ENCODE measurements around the gene LMO2. TPM values are rescaled to one million over a fixed set of nuclear protein-coding genes. Genes with fewer than 3 reads are reported as not detected.
A peak's percentile ranks its signal among the peaks of the same experiment; 100 is the strongest.

LMO2 gene
- total and polyA plus RNA-seq, 5 donors, result 9.9 to 16.8 (median 10.4) TPM

- H3K27ac ChIP-seq (ENCODE audit: low read length), result no peak overlapping the region
- no peak overlapping the region for H3K4me3 ChIP-seq (ENCODE audit: low read length)
- H3K27me3 ChIP-seq (ENCODE audit: control insufficient read depth, insufficient read depth), result no peaks in the 10 kb centered on the region
- intact Hi-C loops (cut with DNase I), result no loop called here
- WGBS, result 67% methylated on average over 12 of the region's 12 CpGs
- DNase-seq (peak; percentile 27 to 65 (median 62)), ATAC-seq (peak; percentile 59 to 72)
- peaks cover 3% of the 10 kb centered on the region for H3K4me1 ChIP-seq (ENCODE audit: control insufficient read depth, insufficient read depth, low read length)
- H3K9me3 ChIP-seq (ENCODE audit: control insufficient read depth, low read length), result peaks cover 2% of the 10 kb centered on the region
Observed at GRCh38 chr11:33912405-33913361, 20.8 kb upstream of the LMO2 start.

GRCh38 chr11:33910958-33911339 lies 19.1 kb upstream of the LMO2 start:
- Histone ChIP-seq H3K27ac (ENCODE audit: low read length) (no peak overlapping the region), H3K4me3 (ENCODE audit: low read length) (no peak overlapping the region), H3K4me1 (ENCODE audit: control insufficient read depth, insufficient read depth, low read length) (peaks cover 3% of the 10 kb centered on the region), H3K27me3 (ENCODE audit: control insufficient read depth, insufficient read depth) (no peaks in the 10 kb centered on the region), H3K9me3 (ENCODE audit: control insufficient read depth, low read length) (peaks cover 2% of the 10 kb centered on the region)
- intact Hi-C loops (cut with DNase I), result no loop called here
- no peak for DNase-seq
- ATAC-seq, result no peak

- 54% methylated on average over 6 of the region's 6 CpGs for WGBS
- Histone ChIP-seq H3K27ac (ENCODE audit: low read length) (no peak overlapping the region), H3K9me3 (ENCODE audit: control insufficient read depth, low read length) (peaks cover 2% of the 10 kb centered on the region), H3K27me3 (ENCODE audit: control insufficient read depth, insufficient read depth) (no peaks in the 10 kb centered on the region), H3K4me3 (ENCODE audit: low read length) (no peak overlapping the region), H3K4me1 (ENCODE audit: control insufficient read depth, insufficient read depth, low read length) (peaks cover 3% of the 10 kb centered on the region)
- DNase-seq (no peak), ATAC-seq (no peak)
- intact Hi-C loops (cut with DNase I), result no loop called here
Observed at GRCh38 chr11:33910296-33910957, 18.6 kb upstream of the LMO2 start.

- no peaks in the 10 kb centered on the region for H3K27me3 ChIP-seq (ENCODE audit: control insufficient read depth, insufficient read depth)
- intact Hi-C loops (cut with DNase I), result no loop called here
- H3K4me1 ChIP-seq (ENCODE audit: control insufficient read depth, insufficient read depth, low read length), result peaks cover 3% of the 10 kb centered on the region
- peaks cover 2% of the 10 kb centered on the region for H3K9me3 ChIP-seq (ENCODE audit: control insufficient read depth, low read length)
- no peak overlapping the region for H3K4me3 ChIP-seq (ENCODE audit: low read length)
- ATAC-seq (no peak), DNase-seq (no peak)
- H3K27ac ChIP-seq (ENCODE audit: low read length), result no peak overlapping the region
Observed at GRCh38 chr11:33909552-33909951, 17.7 kb upstream of the LMO2 start.

- Histone ChIP-seq H3K27ac (ENCODE audit: low read length) (no peak overlapping the region), H3K4me3 (ENCODE audit: low read length) (no peak overlapping the region), H3K9me3 (ENCODE audit: control insufficient read depth, low read length) (no peaks in the 10 kb centered on the region), H3K27me3 (ENCODE audit: control insufficient read depth, insufficient read depth) (no peaks in the 10 kb centered on the region), H3K4me1 (ENCODE audit: control insufficient read depth, insufficient read depth, low read length) (peaks cover 3% of the 10 kb centered on the region)
- ATAC-seq (peak in 1 of 2 donors; percentile 45), DNase-seq (no peak)
- intact Hi-C loops (cut with DNase I), result no loop called here
- 66% methylated on average over 3 of the region's 3 CpGs for WGBS
Observed at GRCh38 chr11:33909150-33909549, 17.3 kb upstream of the LMO2 start.

- no peak for DNase-seq
Observed at GRCh38 chr11:33907421-33907820, 15.5 kb upstream of the LMO2 start.

GRCh38 chr11:33906484-33907186 lies 14.8 kb upstream of the LMO2 start:
- Histone ChIP-seq H3K9me3 (ENCODE audit: control insufficient read depth, low read length) (no peaks in the 10 kb centered on the region), H3K4me3 (ENCODE audit: low read length) (no peak overlapping the region), H3K27ac (ENCODE audit: low read length) (no peak overlapping the region), H3K4me1 (ENCODE audit: control insufficient read depth, insufficient read depth, low read length) (peaks cover 3% of the 10 kb centered on the region), H3K27me3 (ENCODE audit: control insufficient read depth, insufficient read depth) (no peaks in the 10 kb centered on the region)
- no peak for ATAC-seq
- DNase-seq, result no peak
- WGBS, result 88% methylated on average over 11 of the region's 11 CpGs
- intact Hi-C loops (cut with DNase I), result no loop called here

More at GRCh38 chr11:33907421-33907820, 15.5 kb upstream of the LMO2 start:
- WGBS, result 68% methylated on average over 9 of the region's 9 CpGs
- H3K27me3 ChIP-seq (ENCODE audit: control insufficient read depth, insufficient read depth), result no peaks in the 10 kb centered on the region
- intact Hi-C loops (cut with DNase I), result no loop called here
- H3K4me3 ChIP-seq (ENCODE audit: low read length), result no peak overlapping the region
- H3K9me3 ChIP-seq (ENCODE audit: control insufficient read depth, low read length), result no peaks in the 10 kb centered on the region
- peaks cover 3% of the 10 kb centered on the region for H3K4me1 ChIP-seq (ENCODE audit: control insufficient read depth, insufficient read depth, low read length)
- H3K27ac ChIP-seq (ENCODE audit: low read length), result no peak overlapping the region
- ATAC-seq, result no peak

GRCh38 chr11:33904102-33904501 lies 12.2 kb upstream of the LMO2 start:
- Histone ChIP-seq H3K9me3 (ENCODE audit: control insufficient read depth, low read length) (no peaks in the 10 kb centered on the region), H3K4me1 (ENCODE audit: control insufficient read depth, insufficient read depth, low read length) (peaks cover 4% of the 10 kb centered on the region), H3K27ac (ENCODE audit: low read length) (no peak overlapping the region), H3K4me3 (ENCODE audit: low read length) (no peak overlapping the region), H3K27me3 (ENCODE audit: control insufficient read depth, insufficient read depth) (no peaks in the 10 kb centered on the region)
- intact Hi-C loops (cut with DNase I), result no loop called here
- no peak for ATAC-seq
- WGBS, result 72% methylated on average over 5 of the region's 5 CpGs
- DNase-seq, result no peak

- no peak overlapping the region for H3K27ac ChIP-seq (ENCODE audit: low read length)
- no peaks in the 10 kb centered on the region for H3K9me3 ChIP-seq (ENCODE audit: control insufficient read depth, low read length)
- DNase-seq, result no peak
- H3K4me3 ChIP-seq (ENCODE audit: low read length), result no peak overlapping the region
- intact Hi-C loops (cut with DNase I), result no loop called here
- H3K4me1 ChIP-seq (ENCODE audit: control insufficient read depth, insufficient read depth, low read length), result peaks cover 9% of the 10 kb centered on the region
- WGBS, result 85% methylated on average over 7 of the region's 7 CpGs
- ATAC-seq, result no peak
- no peaks in the 10 kb centered on the region for H3K27me3 ChIP-seq (ENCODE audit: control insufficient read depth, insufficient read depth)
Observed at GRCh38 chr11:33900159-33900840, 8.4 kb upstream of the LMO2 start.

- peak; percentile 97 to 99 for ATAC-seq
- Histone ChIP-seq H3K27me3 (ENCODE audit: control insufficient read depth, insufficient read depth) (no peaks in the 10 kb centered on the region), H3K4me3 (ENCODE audit: low read length) (no peak overlapping the region), H3K4me1 (ENCODE audit: control insufficient read depth, insufficient read depth, low read length) (peaks cover 9% of the 10 kb centered on the region), H3K9me3 (ENCODE audit: control insufficient read depth, low read length) (no peaks in the 10 kb centered on the region), H3K27ac (ENCODE audit: low read length) (peak overlapping the region; percentile 39)
- 30% methylated on average over 11 of the region's 11 CpGs for WGBS
- intact Hi-C loops (cut with DNase I), result no loop called here
- DNase-seq, result peak; percentile 89 to 93 (median 91)
Observed at GRCh38 chr11:33899400-33900037, 7.6 kb upstream of the LMO2 start.
